HCT116 (cell line): ENCODE measurements around the gene SEPHS1.

Experiments used
- EZH2 ChIP-seq: fragments of 200-600 bp; sonication (generic); IDR thresholded peaks from 2 replicates; pipeline ENCODE4 v1.6.1; 2017; ENCODE audit warnings: antibody characterized with exemption, mixed run types
- EZH2phosphoT487 ChIP-seq: fragments of 200-600 bp; IDR thresholded peaks from 2 replicates; pipeline ENCODE4 v1.6.1; 2018; ENCODE audit warnings: antibody characterized with exemption, borderline replicate concordance
- JUND ChIP-seq: IDR thresholded peaks from 2 replicates; pipeline ENCODE4 v1.6.1; 2012
- POLR2A ChIP-seq: IDR thresholded peaks from 2 replicates; pipeline ENCODE4 v1.7.0; 2011; ENCODE audit warnings: borderline replicate concordance; ENCODE audit not compliant: insufficient read depth, insufficient read length; ENCODE audit errors: extremely low read depth
- POLR2AphosphoS5 ChIP-seq: IDR thresholded peaks from 2 replicates; pipeline ENCODE4 v1.6.1; 2011; ENCODE audit warnings: mild to moderate bottlenecking, low read depth, low read length, moderate library complexity
- RAD21 ChIP-seq: IDR thresholded peaks from 2 replicates; pipeline ENCODE4 v1.6.1; 2012; ENCODE audit warnings: low read depth, mild to moderate bottlenecking
- SP1 ChIP-seq: IDR thresholded peaks from 2 replicates; pipeline ENCODE4 v1.6.1; 2012; ENCODE audit warnings: low read depth
- YY1 ChIP-seq: IDR thresholded peaks from 2 replicates; pipeline ENCODE4 v1.6.1; 2011; ENCODE audit warnings: low read length, low read depth, moderate library complexity, mild to moderate bottlenecking; ENCODE audit not compliant: insufficient replicate concordance; ENCODE audit errors: extremely low read depth
- ZNF274 ChIP-seq: fragments of 200-500 bp; sonication (Bioruptor generic); IDR thresholded peaks from 2 replicates; pipeline ENCODE4 v1.6.1; 2014; ENCODE audit warnings: mild to moderate bottlenecking, low read depth, low read length, inconsistent platforms
- TF ChIP-seq, protein P1 (sequence below), 3 experiments: fragments of 200-600 bp in 1 of 3; sonication (generic) in 1 of 3; IDR thresholded peaks in 2 of 3; conservative IDR thresholded peaks in 1 of 3; 2 replicates each; pipeline ENCODE4 v1.5.1; 2012 to 2017; ENCODE audit warnings: low read depth in 2 of 3, low read length in 2 of 3, antibody characterized with exemption in 1 of 3, borderline replicate concordance in 1 of 3, control low read depth in 1 of 3, mild to moderate bottlenecking in 1 of 3, mixed read lengths in 1 of 3, mixed run types in 1 of 3, moderate library complexity in 1 of 3; ENCODE audit not compliant: insufficient read depth in 1 of 3
- TF ChIP-seq, protein P2 (sequence below): IDR thresholded peaks from 2 replicates; pipeline ENCODE4 v1.6.1; 2012; ENCODE audit warnings: low read depth
- TF ChIP-seq, protein P3 (sequence below): IDR thresholded peaks from 2 replicates; pipeline ENCODE4 v1.6.1; 2012

GRCh38 chr10:13351340-13351915 is 3.3 kb upstream of the SEPHS1 start:
- TF ChIP-seq POLR2AphosphoS5: no peak
- TF ChIP-seq, protein P1, sequence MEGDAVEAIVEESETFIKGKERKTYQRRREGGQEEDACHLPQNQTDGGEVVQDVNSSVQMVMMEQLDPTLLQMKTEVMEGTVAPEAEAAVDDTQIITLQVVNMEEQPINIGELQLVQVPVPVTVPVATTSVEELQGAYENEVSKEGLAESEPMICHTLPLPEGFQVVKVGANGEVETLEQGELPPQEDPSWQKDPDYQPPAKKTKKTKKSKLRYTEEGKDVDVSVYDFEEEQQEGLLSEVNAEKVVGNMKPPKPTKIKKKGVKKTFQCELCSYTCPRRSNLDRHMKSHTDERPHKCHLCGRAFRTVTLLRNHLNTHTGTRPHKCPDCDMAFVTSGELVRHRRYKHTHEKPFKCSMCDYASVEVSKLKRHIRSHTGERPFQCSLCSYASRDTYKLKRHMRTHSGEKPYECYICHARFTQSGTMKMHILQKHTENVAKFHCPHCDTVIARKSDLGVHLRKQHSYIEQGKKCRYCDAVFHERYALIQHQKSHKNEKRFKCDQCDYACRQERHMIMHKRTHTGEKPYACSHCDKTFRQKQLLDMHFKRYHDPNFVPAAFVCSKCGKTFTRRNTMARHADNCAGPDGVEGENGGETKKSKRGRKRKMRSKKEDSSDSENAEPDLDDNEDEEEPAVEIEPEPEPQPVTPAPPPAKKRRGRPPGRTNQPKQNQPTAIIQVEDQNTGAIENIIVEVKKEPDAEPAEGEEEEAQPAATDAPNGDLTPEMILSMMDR (IDR thresholded peaks at IDR 0.05 in 2 of 3, conservative IDR thresholded peaks at IDR 0.05 in 1 of 3; ENCODE audit: borderline replicate concordance in 1 of 3, insufficient read depth in 1 of 3, low read depth in 2 of 3, low read length in 2 of 3): no peak
- no peak for TF ChIP-seq POLR2A
- TF ChIP-seq EZH2: no peak
- TF ChIP-seq, protein P2, sequence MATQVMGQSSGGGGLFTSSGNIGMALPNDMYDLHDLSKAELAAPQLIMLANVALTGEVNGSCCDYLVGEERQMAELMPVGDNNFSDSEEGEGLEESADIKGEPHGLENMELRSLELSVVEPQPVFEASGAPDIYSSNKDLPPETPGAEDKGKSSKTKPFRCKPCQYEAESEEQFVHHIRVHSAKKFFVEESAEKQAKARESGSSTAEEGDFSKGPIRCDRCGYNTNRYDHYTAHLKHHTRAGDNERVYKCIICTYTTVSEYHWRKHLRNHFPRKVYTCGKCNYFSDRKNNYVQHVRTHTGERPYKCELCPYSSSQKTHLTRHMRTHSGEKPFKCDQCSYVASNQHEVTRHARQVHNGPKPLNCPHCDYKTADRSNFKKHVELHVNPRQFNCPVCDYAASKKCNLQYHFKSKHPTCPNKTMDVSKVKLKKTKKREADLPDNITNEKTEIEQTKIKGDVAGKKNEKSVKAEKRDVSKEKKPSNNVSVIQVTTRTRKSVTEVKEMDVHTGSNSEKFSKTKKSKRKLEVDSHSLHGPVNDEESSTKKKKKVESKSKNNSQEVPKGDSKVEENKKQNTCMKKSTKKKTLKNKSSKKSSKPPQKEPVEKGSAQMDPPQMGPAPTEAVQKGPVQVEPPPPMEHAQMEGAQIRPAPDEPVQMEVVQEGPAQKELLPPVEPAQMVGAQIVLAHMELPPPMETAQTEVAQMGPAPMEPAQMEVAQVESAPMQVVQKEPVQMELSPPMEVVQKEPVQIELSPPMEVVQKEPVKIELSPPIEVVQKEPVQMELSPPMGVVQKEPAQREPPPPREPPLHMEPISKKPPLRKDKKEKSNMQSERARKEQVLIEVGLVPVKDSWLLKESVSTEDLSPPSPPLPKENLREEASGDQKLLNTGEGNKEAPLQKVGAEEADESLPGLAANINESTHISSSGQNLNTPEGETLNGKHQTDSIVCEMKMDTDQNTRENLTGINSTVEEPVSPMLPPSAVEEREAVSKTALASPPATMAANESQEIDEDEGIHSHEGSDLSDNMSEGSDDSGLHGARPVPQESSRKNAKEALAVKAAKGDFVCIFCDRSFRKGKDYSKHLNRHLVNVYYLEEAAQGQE: no peak
- TF ChIP-seq RAD21: no peak
- no peak for TF ChIP-seq ZNF274
- no peak for TF ChIP-seq JUND
- TF ChIP-seq EZH2phosphoT487: no peak
- no peak for TF ChIP-seq SP1
- TF ChIP-seq, protein P3, sequence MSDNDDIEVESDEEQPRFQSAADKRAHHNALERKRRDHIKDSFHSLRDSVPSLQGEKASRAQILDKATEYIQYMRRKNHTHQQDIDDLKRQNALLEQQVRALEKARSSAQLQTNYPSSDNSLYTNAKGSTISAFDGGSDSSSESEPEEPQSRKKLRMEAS: no peak
- TF ChIP-seq YY1: no peak
